NCI-H1105 (cell line): Measurements from ENCODE around the gene DOCK9.

Source experiments
- DNase-seq: peaks from one replicate; lab custom pipeline; 2025; lab: John Stamatoyannopoulos, UW

DOCK9 gene

GRCh38 chr13:98795220-98795619, 182.6 kb downstream of the DOCK9 start:
- no peak for DNase-seq

GRCh38 chr13:98794498-98794897, 183.4 kb downstream of the DOCK9 start:
- no peak for DNase-seq

- DNase-seq, result no peak
Observed at GRCh38 chr13:98792785-98793495, 184.9 kb downstream of the DOCK9 start.

GRCh38 chr13:98792321-98792720, 185.5 kb downstream of the DOCK9 start:
- DNase-seq, result no peak

GRCh38 chr13:98791611-98792010, 186.3 kb downstream of the DOCK9 start:
- no peak for DNase-seq

GRCh38 chr13:98787996-98788395, 189.9 kb downstream of the DOCK9 start:
- no peak for DNase-seq

- no peak for DNase-seq
Observed at GRCh38 chr13:98787173-98787572, 190.7 kb downstream of the DOCK9 start.

- DNase-seq, result no peak
Observed at GRCh38 chr13:98786023-98786422, 191.8 kb downstream of the DOCK9 start.

- DNase-seq, result no peak
Observed at GRCh38 chr13:98785405-98785804, 192.5 kb downstream of the DOCK9 start.

- no peak for DNase-seq
Observed at GRCh38 chr13:98784666-98785065, 193.2 kb downstream of the DOCK9 start.

GRCh38 chr13:98783856-98784478, 193.9 kb downstream of the DOCK9 start:
- DNase-seq, result no peak

- DNase-seq, result no peak
Observed at GRCh38 chr13:98782654-98783053, 195.2 kb downstream of the DOCK9 start.

GRCh38 chr13:98781905-98782304, 196.0 kb downstream of the DOCK9 start:
- DNase-seq, result no peak

- no peak for DNase-seq
Observed at GRCh38 chr13:98781470-98781869, 196.4 kb downstream of the DOCK9 start.

- no peak for DNase-seq
Observed at GRCh38 chr13:98781045-98781444, 196.8 kb downstream of the DOCK9 start.

GRCh38 chr13:98780451-98780850, 197.4 kb downstream of the DOCK9 start:
- DNase-seq, result no peak

- DNase-seq, result no peak
Observed at GRCh38 chr13:98779695-98780094, 198.2 kb downstream of the DOCK9 start.

GRCh38 chr13:98778749-98779148, 199.1 kb downstream of the DOCK9 start:
- DNase-seq, result no peak

GRCh38 chr13:98776644-98777043, 201.2 kb downstream of the DOCK9 start:
- no peak for DNase-seq

GRCh38 chr13:98775844-98776598, 201.8 kb downstream of the DOCK9 start:
- no peak for DNase-seq

- DNase-seq, result no peak
Observed at GRCh38 chr13:98775386-98775785, 202.5 kb downstream of the DOCK9 start.

- no peak for DNase-seq
Observed at GRCh38 chr13:98774776-98775175, 203.1 kb downstream of the DOCK9 start.

- DNase-seq, result no peak
Observed at GRCh38 chr13:98773921-98774320, 203.9 kb downstream of the DOCK9 start.
